ENCODE results near the gene MAGEA9.

GRCh38 chrX:149758068-149758714 lies 23.5 kb upstream of the MAGEA9 start:
- TF ChIP-seq POLR2AphosphoS5 (IDR thresholded peaks at IDR 0.05; ENCODE audit: low read depth, low read length) (no peak), POLR2A (IDR thresholded peaks at IDR 0.05; ENCODE audit: low read depth, low read length) (no peak), TAF1 (IDR thresholded peaks at IDR 0.05; ENCODE audit: low read depth, low read length) (no peak), POU2F2 (IDR thresholded peaks at IDR 0.05; ENCODE audit: low read depth, low read length) (no peak), SPI1 (IDR thresholded peaks at IDR 0.05; ENCODE audit: low read depth, low read length) (peak; percentile 52; the same call in 1 of the 2 replicates)

Measured in GM12891 (cell line).